SK-N-SH (cell line): Measurements from ENCODE around the gene ZGLP1. TPM values are rescaled to one million over a fixed set of nuclear protein-coding genes. Genes with fewer than 3 reads are reported as not detected.
A peak's percentile ranks its signal among the peaks of the same experiment; 100 is the strongest.

Source experiments
- CTCF ChIA-PET: fragments of 300-600, 350-600 bp; formaldehyde crosslinking; extraction: SDS; loops from one replicate; lab custom pipeline; 2021; lab: Yijun Ruan, JAX
- POLR2A ChIA-PET: fragments of 350-600 bp; sonication (Branson Sonifier 250); formaldehyde crosslinking; extraction: SDS; loops from one replicate; lab custom pipeline; 2020; ENCODE audit warnings: antibody characterized with exemption, inconsistent platforms; lab: Yijun Ruan, JAX
- DNase-seq: peaks from one replicate; pipeline ENCODE4 v3.0.0; 2012
- H2AFZ ChIP-seq: fragments of 200-600 bp; sonication (generic); 2 replicates; pipeline ENCODE4 v1.8.1; 2016; ENCODE audit warnings: antibody characterized with exemption, mild to moderate bottlenecking, low read depth
- H3F3A ChIP-seq: fragments of 200-600 bp; sonication (generic); replicated peaks from 2 replicates; pipeline ENCODE3; 2016; ENCODE audit warnings: antibody characterized with exemption, mild to moderate bottlenecking; ENCODE audit not compliant: insufficient read depth
- H3K27ac ChIP-seq, 2 experiments: fragments of 200-500 bp in 1 of 2; fragments of 200-600 bp in 1 of 2; sonication (Bioruptor generic) in 1 of 2; sonication (generic), shearing (Covaris generic) in 1 of 2; 2 replicates each; pipeline versions ENCODE4 v1.5.1 to v1.6.1; 2014 to 2016; ENCODE audit warnings: low read depth in 2 of 2, inconsistent platforms in 1 of 2, low read length in 1 of 2, mild to moderate bottlenecking in 1 of 2, mixed read lengths in 1 of 2
- H3K27me3 ChIP-seq: fragments of 200-600 bp; sonication (generic), shearing (Covaris generic); 2 replicates; pipeline ENCODE4 v1.6.1; 2016; ENCODE audit warnings: mixed run types; ENCODE audit not compliant: insufficient read depth
- H3K36me3 ChIP-seq, 2 experiments: fragments of 200-500 bp in 1 of 2; fragments of 200-600 bp in 1 of 2; sonication (Bioruptor generic) in 1 of 2; sonication (generic) in 1 of 2; replicated peaks in 1 of 2; 2 replicates each; pipeline versions ENCODE3 to v1.5.1; 2014 to 2016; ENCODE audit warnings: low read length in 1 of 2, mild to moderate bottlenecking in 1 of 2; ENCODE audit not compliant: insufficient read depth in 2 of 2, control insufficient read depth in 1 of 2
- H3K4me1 ChIP-seq, 2 experiments: fragments of 200-500 bp in 1 of 2; fragments of 200-600 bp in 1 of 2; sonication (Bioruptor generic) in 1 of 2; sonication (generic), shearing (Covaris generic) in 1 of 2; 2 replicates each; pipeline versions ENCODE4 v1.5.1 to v1.6.1; 2014 to 2016; ENCODE audit warnings: low read depth in 1 of 2, low read length in 1 of 2, mixed run types in 1 of 2; ENCODE audit not compliant: insufficient read depth in 2 of 2, control insufficient read depth in 1 of 2
- H3K4me2 ChIP-seq: fragments of 200-600 bp; sonication (generic), shearing (Covaris generic); 2 replicates; pipeline ENCODE4 v1.6.1; 2017; ENCODE audit warnings: mixed run types
- H3K4me3 ChIP-seq, 2 experiments: fragments of 200-500 bp in 1 of 2; fragments of 200-600 bp in 1 of 2; sonication (Bioruptor generic) in 1 of 2; sonication (generic), shearing (Covaris generic) in 1 of 2; 2 replicates each; pipeline versions ENCODE4 v1.5.1 to v1.8.1; 2014 to 2016; ENCODE audit warnings: low read depth in 2 of 2, inconsistent platforms in 1 of 2, low read length in 1 of 2, mild to moderate bottlenecking in 1 of 2, mixed read lengths in 1 of 2, moderate library complexity in 1 of 2
- H3K79me2 ChIP-seq: fragments of 200-600 bp; sonication (generic); 2 replicates; pipeline ENCODE4 v1.8.1; 2017; ENCODE audit warnings: mild to moderate bottlenecking; ENCODE audit not compliant: insufficient read depth
- H3K9ac ChIP-seq: fragments of 200-600 bp; sonication (generic); 2 replicates; pipeline ENCODE4 v1.6.1; 2017; ENCODE audit warnings: mixed run types
- H3K9me2 ChIP-seq: fragments of 200-600 bp; sonication (generic); 2 replicates; pipeline ENCODE4 v1.6.1; 2017; ENCODE audit warnings: mixed run types
- H3K9me3 ChIP-seq: fragments of 200-600 bp; sonication (generic); 2 replicates; pipeline ENCODE4 v1.6.1; 2017; ENCODE audit warnings: mixed run types, mild to moderate bottlenecking, moderate library complexity
- H4K20me1 ChIP-seq: fragments of 200-600 bp; sonication (generic); 2 replicates; pipeline ENCODE4 v1.6.1; 2017; ENCODE audit warnings: mild to moderate bottlenecking, mixed run types; ENCODE audit not compliant: insufficient read depth
- ELF1 ChIP-seq: IDR thresholded peaks from 2 replicates; pipeline ENCODE4 v1.4.0; 2012
- EZH2phosphoT487 ChIP-seq: fragments of 200-600 bp; sonication (generic); IDR thresholded peaks from 2 replicates; pipeline ENCODE4 v1.6.1; 2017; ENCODE audit warnings: low read depth, mixed run types, mild to moderate bottlenecking, antibody characterized with exemption, moderate library complexity, borderline replicate concordance
- FOXJ3 ChIP-seq: sonication (generic); formaldehyde crosslinking; IDR thresholded peaks from 2 replicates; pipeline ENCODE4 v1.5.1; 2020; ENCODE audit warnings: mild to moderate bottlenecking, missing genetic modification reagents
- GABPA ChIP-seq: IDR thresholded peaks from 2 replicates; pipeline ENCODE4 v1.4.0; 2012; ENCODE audit warnings: low read depth, mild to moderate bottlenecking
- GATA2 ChIP-seq: sonication (generic); formaldehyde crosslinking; IDR thresholded peaks from 2 replicates; pipeline ENCODE4 v1.5.0; 2020; ENCODE audit warnings: mild to moderate bottlenecking, missing genetic modification reagents
- IRF3 ChIP-seq: fragments of 150-350 bp; IDR thresholded peaks from 2 replicates; pipeline ENCODE4 v1.6.1; 2016; ENCODE audit warnings: mild to moderate bottlenecking, low read depth, low read length
- JUND ChIP-seq: IDR thresholded peaks from 2 replicates; pipeline ENCODE4 v1.4.0; 2012
- MXI1 ChIP-seq: IDR thresholded peaks from 2 replicates; pipeline ENCODE4 v1.6.1; 2012; ENCODE audit warnings: mild to moderate bottlenecking, low read depth, low read length, improper control_type of control experiment
- NRF1 ChIP-seq: IDR thresholded peaks from 2 replicates; pipeline ENCODE4 v1.6.1; 2012; ENCODE audit warnings: low read depth, mild to moderate bottlenecking, low read length
- PBX3 ChIP-seq: IDR thresholded peaks from 2 replicates; pipeline ENCODE4; 2012
- POLR2AphosphoS5 ChIP-seq: IDR thresholded peaks from 2 replicates; pipeline ENCODE4 v1.6.1; 2012; ENCODE audit warnings: low read depth, low read length
- RFX5 ChIP-seq: IDR thresholded peaks from 2 replicates; pipeline ENCODE4 v1.6.1; 2012; ENCODE audit warnings: mild to moderate bottlenecking, improper control_type of control experiment, low read length
- RXRA ChIP-seq: IDR thresholded peaks from 2 replicates; pipeline ENCODE4 v1.4.0; 2012; ENCODE audit warnings: low read depth, mild to moderate bottlenecking, borderline replicate concordance
- TAF1 ChIP-seq: IDR thresholded peaks from 2 replicates; pipeline ENCODE4 v1.6.1; 2012; ENCODE audit warnings: low read depth, mild to moderate bottlenecking, low read length, moderate library complexity, borderline replicate concordance
- TEAD4 ChIP-seq: IDR thresholded peaks from 2 replicates; pipeline ENCODE4 v1.4.0; 2012; ENCODE audit warnings: mild to moderate bottlenecking, borderline replicate concordance; ENCODE audit not compliant: insufficient read depth
- USF1 ChIP-seq: IDR thresholded peaks from 2 replicates; pipeline ENCODE4 v1.4.0; 2012; ENCODE audit warnings: low read depth, borderline replicate concordance
- YY1 ChIP-seq: IDR thresholded peaks from 2 replicates; pipeline ENCODE4 v1.4.0; 2012; ENCODE audit warnings: low read depth, mild to moderate bottlenecking
- WGBS: methylation state at CpG from one replicate; pipeline ENCODE4 v1.1.6; 2017; ENCODE audit warnings: low lambda C conversion rate; 5-methylcytosine and 5-hydroxymethylcytosine counted together
- polyA plus RNA-seq, 3 experiments: library from polyadenylated mRNA; depleted of rRNA; stranded (reverse); fragments of >200 nt; gene quantifications; 2 replicates each; pipeline ENCODE4 v1.2.3, GENCODE V29; 2012
- TF ChIP-seq, protein P1 (sequence below): IDR thresholded peaks from 2 replicates; pipeline ENCODE4 v1.4.0; 2012; ENCODE audit warnings: low read depth

The ZGLP1 gene
- polyA plus RNA-seq, 1 of the 3 experiments (the other 2 are of a cell fraction), result 1.8 TPM

DNA sequence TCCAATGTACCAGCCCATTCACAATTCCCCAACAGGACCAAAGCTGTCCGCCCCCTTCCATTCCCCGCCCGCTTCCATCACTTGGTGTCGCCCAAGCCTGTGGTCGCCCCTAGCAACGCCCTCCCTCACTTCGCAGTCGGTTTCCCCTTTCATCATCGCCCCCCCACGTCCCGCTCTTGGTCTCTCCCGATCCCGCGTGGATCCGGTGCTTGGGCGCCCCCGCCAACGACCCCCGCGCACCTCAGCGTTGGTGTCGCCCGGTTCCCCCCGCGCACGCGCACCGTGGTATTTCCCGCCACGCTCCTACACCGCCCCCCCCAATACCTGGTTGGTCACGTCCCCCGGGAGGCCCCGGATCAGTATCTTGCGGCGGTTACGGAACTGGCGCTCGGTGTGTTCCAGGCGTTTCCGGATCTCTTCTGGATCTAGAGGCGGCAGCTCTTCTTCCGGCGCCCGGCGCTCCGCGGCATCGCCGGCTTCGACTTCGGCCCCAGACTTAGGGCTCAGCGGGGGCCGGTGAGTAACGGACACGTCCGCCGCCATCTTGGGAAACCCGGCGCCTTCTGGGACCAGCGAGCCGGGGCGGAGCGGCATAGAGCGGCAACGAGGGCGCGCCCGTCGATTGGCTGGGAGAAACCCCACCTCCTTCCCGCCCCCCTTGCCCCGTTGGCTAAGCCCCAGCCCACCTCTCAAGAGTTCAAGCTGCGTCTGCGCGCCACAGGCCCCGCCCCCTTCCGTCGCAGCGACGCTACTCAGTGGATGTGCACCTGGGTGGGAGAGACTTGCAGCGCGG, 23.5 kb upstream of the ZGLP1 start, which contains the start of gene RAVER1:
Gene RAVER1 (minus strand): TSS at position 565 of the 793 bp plus-strand sequence. CDS start 22 bp downstream, at position 543.
- Histone ChIP-seq H3K27ac (peak within 1 kb of the TSS; percentile 93 to 97), H3F3A (no peaks in the 10 kb centered on the region), H3K9me3 (no peaks in the 10 kb centered on the region), H3K79me2 (peaks cover 52% of the 10 kb centered on the region), H3K4me3 (peak within 1 kb of the TSS; percentile 81 to 95), H3K9me2 (no peaks in the 10 kb centered on the region), H3K4me1 (peaks cover 0 to 22% of the 10 kb centered on the region in 2 experiments; a peak in 1 of 4 replicates), H3K36me3 (peaks cover 16 to 19% of the 10 kb centered on the region in 2 experiments), H4K20me1 (peaks cover 27% of the 10 kb centered on the region), H3K9ac (peak within 1 kb of the TSS; percentile 97), H2AFZ (peak within 1 kb of the TSS; percentile 91), H3K4me2 (peak within 1 kb of the TSS; percentile 97), H3K27me3 (no peaks in the 10 kb centered on the region)
- peak; percentile 99 for DNase-seq
- ChIA-PET CTCF (interaction anchor here (0.7 to 3.3 kb wide), 6 partner anchors 10 to 63 kb away, joined by 3 to 18 read pairs (median 3); partner anchors contain the start of genes FDX2 and ICAM1), POLR2A (interaction anchor here (0.8 to 1.9 kb wide), 6 partner anchors 10 to 70 kb away, joined by 3 to 15 read pairs (median 4); partner anchors contain the start of genes CDC37 and TYK2)
- 1% methylated on average over 42 of the region's 82 CpGs for WGBS
- TF ChIP-seq USF1 (0 out of 2 replicates have a peak, but pooled peaks have one; percentile 30), IRF3 (no peak), MXI1 (peak; percentile 52), RFX5 (no peak), TEAD4 (no peak), JUND (no peak; the same call in 1 of the 2 replicates), GATA2 (CRISPR knock-in tag) (0 out of 2 replicates have a peak, but pooled peaks have one; percentile 27), GABPA (peak; percentile 42; the same call in 1 of the 2 replicates), NRF1 (peak; percentile 89), EZH2phosphoT487 (no peak), PBX3 (no peak), RXRA (no peak), TAF1 (peak; percentile 92), FOXJ3 (no peak), ELF1 (peak; percentile 57), POLR2AphosphoS5 (peak; percentile 92), YY1 (peak; percentile 96)
- TF ChIP-seq, protein P1, sequence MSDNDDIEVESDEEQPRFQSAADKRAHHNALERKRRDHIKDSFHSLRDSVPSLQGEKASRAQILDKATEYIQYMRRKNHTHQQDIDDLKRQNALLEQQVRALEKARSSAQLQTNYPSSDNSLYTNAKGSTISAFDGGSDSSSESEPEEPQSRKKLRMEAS, result peak; percentile 71
